Measurements from ENCODE around the gene YEATS4. TPM values are rescaled to one million over a fixed set of nuclear protein-coding genes. Genes with fewer than 3 reads are reported as not detected.

YEATS4 gene
- total and polyA plus RNA-seq, 4 donors: 9.9 to 23.8 (median 15.5) TPM

- Histone ChIP-seq H3K4me1 (ENCODE audit: control insufficient read depth in 4 of 4, insufficient read depth in 4 of 4, low read length in 3 of 4) (no peaks in the 10 kb centered on the region), H3K27me3 (ENCODE audit: control insufficient read depth in 4 of 4, insufficient read depth in 4 of 4, low read length in 3 of 4) (no peaks in the 10 kb centered on the region), H3K9me3 (ENCODE audit: control insufficient read depth in 4 of 4, low read length in 3 of 4) (no peaks in the 10 kb centered on the region), H3K4me3 (ENCODE audit: low read depth in 1 of 3, low read length in 3 of 3) (no peak overlapping the region), H3K36me3 (ENCODE audit: control insufficient read depth in 4 of 4, insufficient read depth in 3 of 4, low read depth in 1 of 4, low read length in 3 of 4) (peaks cover 1 to 33% (median 19%) of the 10 kb centered on the region in 4 donors), H3K9ac (ENCODE audit: low read depth in 1 of 2, low read length in 2 of 2) (no peak overlapping the region), H3K27ac (ENCODE audit: low read depth in 1 of 2, low read length in 2 of 2) (no peak overlapping the region)
- TF ChIP-seq HNF4A (conservative IDR thresholded peaks at IDR 0.05): no peak
- TF ChIP-seq MAX (IDR thresholded peaks at IDR 0.05): no peak
- TF ChIP-seq, protein P1, sequence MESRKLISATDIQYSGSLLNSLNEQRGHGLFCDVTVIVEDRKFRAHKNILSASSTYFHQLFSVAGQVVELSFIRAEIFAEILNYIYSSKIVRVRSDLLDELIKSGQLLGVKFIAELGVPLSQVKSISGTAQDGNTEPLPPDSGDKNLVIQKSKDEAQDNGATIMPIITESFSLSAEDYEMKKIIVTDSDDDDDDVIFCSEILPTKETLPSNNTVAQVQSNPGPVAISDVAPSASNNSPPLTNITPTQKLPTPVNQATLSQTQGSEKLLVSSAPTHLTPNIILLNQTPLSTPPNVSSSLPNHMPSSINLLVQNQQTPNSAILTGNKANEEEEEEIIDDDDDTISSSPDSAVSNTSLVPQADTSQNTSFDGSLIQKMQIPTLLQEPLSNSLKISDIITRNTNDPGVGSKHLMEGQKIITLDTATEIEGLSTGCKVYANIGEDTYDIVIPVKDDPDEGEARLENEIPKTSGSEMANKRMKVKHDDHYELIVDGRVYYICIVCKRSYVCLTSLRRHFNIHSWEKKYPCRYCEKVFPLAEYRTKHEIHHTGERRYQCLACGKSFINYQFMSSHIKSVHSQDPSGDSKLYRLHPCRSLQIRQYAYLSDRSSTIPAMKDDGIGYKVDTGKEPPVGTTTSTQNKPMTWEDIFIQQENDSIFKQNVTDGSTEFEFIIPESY (IDR thresholded peaks at IDR 0.05): no peak
- no peak for TF ChIP-seq ATF3 (IDR thresholded peaks at IDR 0.05)
- TF ChIP-seq FOXA1 (IDR thresholded peaks at IDR 0.05): no peak
- no peak for TF ChIP-seq NR2F2 (IDR thresholded peaks at IDR 0.05)
- no peak for TF ChIP-seq CTCF (IDR thresholded peaks at IDR 0.05; ENCODE audit: low read depth, low read length, missing input control)
- 92% methylated on average over 1 of the region's 1 CpG for WGBS
- no peak for DNase-seq (ENCODE audit: low spot score)
Observed at GRCh38 chr12:69368171-69368570, 8.6 kb downstream of the YEATS4 start.

GRCh38 chr12:69383074-69383473 lies 23.5 kb downstream of the YEATS4 start:
- Histone ChIP-seq H3K9ac (ENCODE audit: low read depth in 1 of 2, low read length in 2 of 2) (no peak overlapping the region), H3K4me3 (ENCODE audit: low read depth in 1 of 3, low read length in 3 of 3) (no peak overlapping the region), H3K9me3 (ENCODE audit: control insufficient read depth in 4 of 4, low read length in 3 of 4) (no peaks in the 10 kb centered on the region), H3K36me3 (ENCODE audit: control insufficient read depth in 4 of 4, insufficient read depth in 3 of 4, low read depth in 1 of 4, low read length in 3 of 4) (peaks cover 0 to 8% (median 2%) of the 10 kb centered on the region in 4 donors), H3K27me3 (ENCODE audit: control insufficient read depth in 4 of 4, insufficient read depth in 4 of 4, low read length in 3 of 4) (no peaks in the 10 kb centered on the region), H3K4me1 (ENCODE audit: control insufficient read depth in 4 of 4, insufficient read depth in 4 of 4, low read length in 3 of 4) (no peaks in the 10 kb centered on the region), H3K27ac (ENCODE audit: low read depth in 1 of 2, low read length in 2 of 2) (no peak overlapping the region)
- DNase-seq (ENCODE audit: low spot score): no peak
- WGBS: 98% methylated on average over 1 of the region's 1 CpG
- TF ChIP-seq SP1 (IDR thresholded peaks at IDR 0.05) (no peak), HNF4A (conservative IDR thresholded peaks at IDR 0.05) (no peak), EGR1 (IDR thresholded peaks at IDR 0.05; ENCODE audit: low read depth in 2 of 2) (no peak), ATF3 (IDR thresholded peaks at IDR 0.05) (no peak)
- TF ChIP-seq, protein P2, sequence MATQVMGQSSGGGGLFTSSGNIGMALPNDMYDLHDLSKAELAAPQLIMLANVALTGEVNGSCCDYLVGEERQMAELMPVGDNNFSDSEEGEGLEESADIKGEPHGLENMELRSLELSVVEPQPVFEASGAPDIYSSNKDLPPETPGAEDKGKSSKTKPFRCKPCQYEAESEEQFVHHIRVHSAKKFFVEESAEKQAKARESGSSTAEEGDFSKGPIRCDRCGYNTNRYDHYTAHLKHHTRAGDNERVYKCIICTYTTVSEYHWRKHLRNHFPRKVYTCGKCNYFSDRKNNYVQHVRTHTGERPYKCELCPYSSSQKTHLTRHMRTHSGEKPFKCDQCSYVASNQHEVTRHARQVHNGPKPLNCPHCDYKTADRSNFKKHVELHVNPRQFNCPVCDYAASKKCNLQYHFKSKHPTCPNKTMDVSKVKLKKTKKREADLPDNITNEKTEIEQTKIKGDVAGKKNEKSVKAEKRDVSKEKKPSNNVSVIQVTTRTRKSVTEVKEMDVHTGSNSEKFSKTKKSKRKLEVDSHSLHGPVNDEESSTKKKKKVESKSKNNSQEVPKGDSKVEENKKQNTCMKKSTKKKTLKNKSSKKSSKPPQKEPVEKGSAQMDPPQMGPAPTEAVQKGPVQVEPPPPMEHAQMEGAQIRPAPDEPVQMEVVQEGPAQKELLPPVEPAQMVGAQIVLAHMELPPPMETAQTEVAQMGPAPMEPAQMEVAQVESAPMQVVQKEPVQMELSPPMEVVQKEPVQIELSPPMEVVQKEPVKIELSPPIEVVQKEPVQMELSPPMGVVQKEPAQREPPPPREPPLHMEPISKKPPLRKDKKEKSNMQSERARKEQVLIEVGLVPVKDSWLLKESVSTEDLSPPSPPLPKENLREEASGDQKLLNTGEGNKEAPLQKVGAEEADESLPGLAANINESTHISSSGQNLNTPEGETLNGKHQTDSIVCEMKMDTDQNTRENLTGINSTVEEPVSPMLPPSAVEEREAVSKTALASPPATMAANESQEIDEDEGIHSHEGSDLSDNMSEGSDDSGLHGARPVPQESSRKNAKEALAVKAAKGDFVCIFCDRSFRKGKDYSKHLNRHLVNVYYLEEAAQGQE (IDR thresholded peaks at IDR 0.05): no peak

Measured in liver (tissue), 9 donors.